ENCODE measurements around the gene RRP15.

DNA sequence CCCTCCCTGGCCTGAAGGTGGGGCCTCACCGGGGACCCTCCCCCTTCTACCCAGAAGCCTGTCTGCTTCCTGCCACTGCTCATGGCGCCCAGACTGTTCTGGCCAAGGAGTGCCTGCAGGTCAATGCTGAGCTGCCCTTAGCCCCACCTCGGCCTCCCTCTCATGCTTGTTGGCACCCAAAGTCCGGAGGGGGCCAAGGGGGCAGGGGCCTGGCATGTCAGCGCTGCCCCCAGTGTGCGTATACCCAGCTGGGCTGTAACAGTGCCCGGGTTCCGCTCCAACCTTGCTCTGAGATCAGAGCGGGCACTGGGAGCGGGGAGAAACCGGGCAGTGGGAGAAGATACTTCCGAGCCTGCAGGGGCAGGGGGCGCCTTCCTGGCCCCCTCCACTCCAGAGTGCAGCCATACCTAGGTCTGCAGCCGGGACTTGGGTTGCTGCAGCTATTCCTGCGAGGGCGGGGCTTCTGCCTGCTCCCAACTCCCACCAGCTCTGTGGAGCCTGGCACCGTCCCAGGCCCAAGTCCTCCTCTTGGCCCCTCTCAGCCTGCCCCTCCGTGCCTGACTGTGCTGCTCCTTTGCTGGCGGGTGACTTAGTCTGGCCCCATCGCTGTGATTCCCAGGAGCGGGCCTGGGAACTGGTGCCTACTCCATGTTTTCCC, 38.6 kb downstream of the RRP15 start:
- TF ChIP-seq POLR2A (IDR thresholded peaks at IDR 0.05) (no peak), CTCF (IDR thresholded peaks at IDR 0.05) (no peak)
